Adrenal gland (tissue), 12 donors: ENCODE measurements around the gene RNASEL. TPM values are rescaled to one million over a fixed set of nuclear protein-coding genes. Genes with fewer than 3 reads are reported as not detected.

Experiments
- DNase-seq, 7 donors: peaks; one replicate each; pipeline ENCODE4 v3.0.0-alpha.2; 2019 to 2020
- H3K27ac ChIP-seq, 5 donors: fragments of 200-600 bp; sonication (generic) in 4 of 5; 1 replicate in 3 of 5; 2 replicates in 2 of 5; pipeline versions ENCODE4 v1.5.1 to v1.8.0; 2016 to 2020; ENCODE audit warnings: mild to moderate bottlenecking in 1 of 5
- H3K27me3 ChIP-seq: fragments of 200-600 bp; 2 replicates; pipeline ENCODE4 v1.8.0; 2021
- H3K36me3 ChIP-seq, 2 donors: fragments of 200-600 bp; replicated peaks in 1 of 2; 1 replicate in 1 of 2; 2 replicates in 1 of 2; pipeline versions ENCODE4 v1.5.1 to v1.8.0; 2018 to 2022
- H3K4me1 ChIP-seq, 2 donors: fragments of 200-600 bp; replicated peaks in 1 of 2; 1 replicate in 1 of 2; 2 replicates in 1 of 2; pipeline versions ENCODE4 v1.5.1 to v1.8.0; 2018 to 2021
- H3K4me3 ChIP-seq, 4 donors: fragments of 200-600 bp; sonication (generic) in 3 of 4; one replicate each; pipeline ENCODE4 v1.5.1; 2016 to 2018
- H3K9me3 ChIP-seq, 3 donors: fragments of 200-600 bp; sonication (generic) in 1 of 3; replicated peaks in 1 of 3; 1 replicate in 2 of 3; 2 replicates in 1 of 3; pipeline versions ENCODE4 v1.5.1 to v1.8.0; 2016 to 2021
- POLR2A ChIP-seq, 2 donors: fragments of 450-650 bp; IDR thresholded peaks; one replicate each; pipeline ENCODE4 v1.6.1; 2017; ENCODE audit warnings: antibody characterized with exemption in 2 of 2, mild to moderate bottlenecking in 2 of 2, moderate library complexity in 1 of 2
- WGBS, 4 donors: extraction: QIAGEN DNeasy Blood & Tissue Kit in 2 of 4; methylation state at CpG; one replicate each; pipeline versions ENCODE4 v1.1.5 to v1.1.7; 2013 to 2017; 5-methylcytosine and 5-hydroxymethylcytosine counted together
- intact Hi-C, 2 donors: fragments of 100-400 bp; cut with DNase I; formaldehyde crosslinking; loops; one replicate each; pipeline versions ENCODE4 v1.14.1 to v1.15.0; 2022 to 2023
- polyA plus RNA-seq, 3 donors: library from polyadenylated mRNA; stranded (reverse); fragments of 200-250 nt in 2 of 3; fragments of 350-450 nt in 1 of 3; fragmentation: Illumina TruSeq in 1 of 3; extraction: RNeasy Lipid Tissue Mini Kit (QIAGEN cat#74804) in 1 of 3; gene quantifications; one replicate each; pipeline ENCODE4 v1.2.3, GENCODE V29; 2013 to 2014
- total RNA-seq, 9 donors: library from RNA; depleted of rRNA in 4 of 9; stranded (reverse); fragments of >200 nt in 4 of 9; fragments of 120-200 nt in 1 of 9; fragmentation: NEBNext Ultra II Directional in 1 of 9; extraction: Animal tissue kit (Norgen Biotek cat#: 25700) in 1 of 9; gene quantifications; one replicate each; pipeline versions ENCODE4 v1.1.0 to v1.2.4, GENCODE V29; 2013 to 2023
- TF ChIP-seq, protein P1 (sequence below), 6 experiments: fragments of 450-650 bp in 4 of 6; fragments of 200-600 bp in 2 of 6; sonication (generic) in 1 of 6; IDR thresholded peaks; 1 replicate in 5 of 6; 2 replicates in 1 of 6; pipeline versions ENCODE4 v1.5.1 to v1.8.0; 2016 to 2021; ENCODE audit warnings: antibody characterized with exemption in 6 of 6, mild to moderate bottlenecking in 2 of 6, moderate library complexity in 1 of 6
- donor health status: healthy with polysubstance abuse.
- donor health status: Bipolar disorder and iron deficiency.
- donor health status: DM: yes; HTN: yes; CAD: no.
- donor health status: DM: no; HTN: no; CAD: no.
- donor health status: DM: no; HTN: no; CAD: no.
- donor health status: DM: yes; HTN: yes; CAD: no.

The RNASEL gene
- total and polyA plus RNA-seq, 12 donors = 3.5 to 24.3 (median 11.7) TPM

DNA sequence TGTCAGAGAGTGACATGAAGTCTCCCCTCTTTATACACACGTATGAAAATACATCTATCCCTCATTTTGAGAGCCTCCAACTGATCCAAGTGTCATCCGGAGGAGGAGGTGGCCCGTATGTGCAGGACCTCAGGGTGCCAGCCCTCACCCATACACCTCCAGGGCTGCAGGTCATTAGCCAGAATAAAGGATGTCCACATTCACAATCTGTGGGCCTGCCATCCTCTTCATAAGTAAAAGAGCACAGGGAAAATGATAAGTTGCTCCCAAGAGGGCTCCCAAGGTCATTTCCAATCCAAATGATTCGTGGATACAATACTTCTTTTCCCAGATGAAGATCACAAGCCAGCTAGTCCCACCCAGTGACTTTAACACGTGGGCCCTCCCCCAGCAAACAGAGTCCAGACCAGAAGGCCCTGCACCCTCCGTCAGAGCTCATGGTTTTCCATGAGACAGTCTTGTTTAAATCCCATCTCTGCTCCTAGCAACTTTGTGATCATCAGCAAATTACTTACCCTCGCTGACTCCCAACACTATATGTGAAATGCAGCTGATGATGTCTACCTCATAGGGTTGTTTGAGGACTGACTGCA lies 28.6 kb downstream of the RNASEL start:
- no peak for TF ChIP-seq POLR2A (IDR thresholded peaks at IDR 0.05)
- TF ChIP-seq, protein P1, sequence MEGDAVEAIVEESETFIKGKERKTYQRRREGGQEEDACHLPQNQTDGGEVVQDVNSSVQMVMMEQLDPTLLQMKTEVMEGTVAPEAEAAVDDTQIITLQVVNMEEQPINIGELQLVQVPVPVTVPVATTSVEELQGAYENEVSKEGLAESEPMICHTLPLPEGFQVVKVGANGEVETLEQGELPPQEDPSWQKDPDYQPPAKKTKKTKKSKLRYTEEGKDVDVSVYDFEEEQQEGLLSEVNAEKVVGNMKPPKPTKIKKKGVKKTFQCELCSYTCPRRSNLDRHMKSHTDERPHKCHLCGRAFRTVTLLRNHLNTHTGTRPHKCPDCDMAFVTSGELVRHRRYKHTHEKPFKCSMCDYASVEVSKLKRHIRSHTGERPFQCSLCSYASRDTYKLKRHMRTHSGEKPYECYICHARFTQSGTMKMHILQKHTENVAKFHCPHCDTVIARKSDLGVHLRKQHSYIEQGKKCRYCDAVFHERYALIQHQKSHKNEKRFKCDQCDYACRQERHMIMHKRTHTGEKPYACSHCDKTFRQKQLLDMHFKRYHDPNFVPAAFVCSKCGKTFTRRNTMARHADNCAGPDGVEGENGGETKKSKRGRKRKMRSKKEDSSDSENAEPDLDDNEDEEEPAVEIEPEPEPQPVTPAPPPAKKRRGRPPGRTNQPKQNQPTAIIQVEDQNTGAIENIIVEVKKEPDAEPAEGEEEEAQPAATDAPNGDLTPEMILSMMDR (IDR thresholded peaks at IDR 0.05) = no peak
- H3K27me3 ChIP-seq = no peaks in the 10 kb centered on the region
- no peaks in the 10 kb centered on the region for H3K4me1 ChIP-seq
- no peaks in the 10 kb centered on the region for H3K36me3 ChIP-seq
- no peaks in the 10 kb centered on the region for H3K9me3 ChIP-seq
- intact Hi-C loops = no loop called here
- no peak overlapping the region for H3K4me3 ChIP-seq
- 62 to 68% (median 66%) methylated on average over 7 of the region's 7 CpGs for WGBS, 4 donors
- H3K27ac ChIP-seq = no peak overlapping the region
- DNase-seq = no peak

DNA sequence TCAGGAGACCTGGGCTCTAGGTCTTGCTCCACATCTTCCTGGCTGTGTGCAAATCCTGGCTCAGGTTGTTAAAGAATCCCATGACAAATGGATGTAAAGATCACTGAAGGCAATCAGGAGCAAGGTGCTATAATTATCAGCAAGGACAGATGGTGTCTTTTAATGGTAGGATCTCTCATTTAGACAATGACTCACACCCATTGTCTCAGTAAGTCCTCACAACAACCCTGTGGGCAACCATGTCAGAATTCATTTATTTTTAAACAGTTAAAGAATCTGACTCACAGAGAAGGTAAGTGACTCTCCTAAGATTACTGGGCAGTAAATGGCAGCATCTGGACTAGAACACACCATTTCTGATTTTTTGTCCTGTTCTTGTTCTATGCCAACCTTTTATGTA lies 32.8 kb downstream of the RNASEL start:
- DNase-seq = no peak
- intact Hi-C loops = no loop called here
- no peak for TF ChIP-seq POLR2A (IDR thresholded peaks at IDR 0.05)
- TF ChIP-seq, protein P1 (IDR thresholded peaks at IDR 0.05) = no peak
- Histone ChIP-seq H3K4me3 (no peak overlapping the region), H3K27me3 (no peaks in the 10 kb centered on the region), H3K4me1 (no peaks in the 10 kb centered on the region), H3K36me3 (no peaks in the 10 kb centered on the region), H3K27ac (no peak overlapping the region), H3K9me3 (no peaks in the 10 kb centered on the region)

DNA sequence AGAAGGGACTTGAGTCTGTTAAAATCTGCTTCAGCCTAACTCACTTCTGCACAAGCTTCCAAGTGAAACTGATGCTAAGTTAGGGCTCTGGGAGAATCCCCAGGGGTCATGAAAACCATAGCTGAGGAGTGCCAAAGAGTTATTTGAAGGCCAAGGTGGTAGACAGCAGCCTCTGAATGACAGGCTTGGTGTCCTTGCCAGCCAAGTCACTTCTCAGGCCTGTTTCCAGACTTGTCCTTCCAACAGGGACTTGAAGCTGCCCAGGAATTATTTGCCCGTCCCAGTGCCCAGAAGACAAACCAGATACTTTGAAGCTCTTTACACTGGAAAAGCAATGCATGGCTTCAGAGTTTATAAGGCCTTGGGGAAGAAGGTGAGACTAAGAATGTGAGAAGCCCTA lies 33.6 kb downstream of the RNASEL start:
- H3K4me3 ChIP-seq = no peak overlapping the region
- H3K27me3 ChIP-seq = no peaks in the 10 kb centered on the region
- no peak overlapping the region for H3K27ac ChIP-seq
- H3K4me1 ChIP-seq = no peaks in the 10 kb centered on the region
- 70 to 85% (median 74%) methylated on average over 1 of the region's 1 CpG for WGBS, 4 donors
- no peak for DNase-seq
- H3K36me3 ChIP-seq = no peaks in the 10 kb centered on the region
- no peaks in the 10 kb centered on the region for H3K9me3 ChIP-seq
- TF ChIP-seq POLR2A (IDR thresholded peaks at IDR 0.05) = no peak
- TF ChIP-seq, protein P1 (IDR thresholded peaks at IDR 0.05) = no peak
- intact Hi-C loops = no loop called here

DNA sequence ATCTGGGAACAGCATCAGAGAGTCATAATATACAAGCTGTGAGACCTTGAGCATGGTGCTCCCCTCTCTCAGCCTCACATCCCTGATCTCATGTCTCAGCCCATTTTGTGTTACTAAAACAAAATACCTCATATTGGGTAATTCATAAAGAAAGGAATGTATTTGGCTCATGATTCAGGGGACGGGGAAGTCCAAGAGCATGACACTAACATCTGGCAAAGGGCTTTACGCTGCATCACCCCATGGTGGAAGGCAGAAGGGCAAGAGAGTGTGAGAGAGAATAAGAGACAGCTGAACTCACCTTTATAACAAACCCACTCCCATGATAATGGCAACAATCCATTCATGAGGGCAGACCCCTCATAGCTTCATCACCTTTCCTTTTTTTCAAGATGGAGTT lies 36.5 kb downstream of the RNASEL start:
- Histone ChIP-seq H3K36me3 (no peaks in the 10 kb centered on the region), H3K4me3 (no peak overlapping the region), H3K27me3 (no peaks in the 10 kb centered on the region), H3K27ac (no peak overlapping the region), H3K9me3 (no peaks in the 10 kb centered on the region), H3K4me1 (no peaks in the 10 kb centered on the region)
- WGBS, 4 donors = 81 to 93% (median 90%) methylated on average over 2 of the region's 2 CpGs
- intact Hi-C loops = no loop called here
- TF ChIP-seq, protein P1 (IDR thresholded peaks at IDR 0.05) = no peak
- TF ChIP-seq POLR2A (IDR thresholded peaks at IDR 0.05) = no peak
- DNase-seq = no peak
